ENCODE measurements around the gene AOX1.

DNA sequence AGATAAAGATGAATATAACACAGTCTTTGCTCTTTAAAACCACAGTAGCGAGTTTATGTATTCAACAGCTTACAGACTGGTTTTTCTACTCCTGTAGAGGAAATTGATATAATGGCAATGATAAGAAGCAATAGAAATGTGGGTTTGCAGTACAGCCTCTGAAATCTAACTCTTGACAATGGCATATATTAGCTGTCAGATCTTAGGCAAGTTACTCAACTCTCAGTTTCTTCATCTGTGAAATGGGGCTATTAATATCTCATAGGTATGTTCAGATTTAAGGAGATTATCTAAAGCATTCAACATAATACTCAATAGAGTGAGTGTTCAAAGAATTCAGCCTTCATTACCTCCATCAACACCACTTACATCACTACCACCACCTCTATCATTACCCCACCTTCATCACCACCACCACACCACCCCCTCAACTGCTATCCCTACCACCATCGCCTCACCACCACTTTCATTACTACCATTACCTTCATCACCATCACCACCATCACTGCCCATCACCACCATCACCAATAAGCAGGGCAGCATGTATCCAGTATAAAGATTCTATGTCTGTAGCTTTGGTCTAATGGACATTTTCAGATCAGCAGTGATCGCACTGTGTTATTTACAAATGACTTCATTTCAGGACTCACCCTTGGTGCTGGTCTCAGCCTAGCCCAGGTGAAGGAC is 22.7 kb downstream of the AOX1 start:
- TF ChIP-seq FOXP2 (optimal IDR thresholded peaks at IDR 0.05; ENCODE audit: borderline replicate concordance, extremely low read depth, extremely low read length, insufficient read depth) (no peak), REST (IDR thresholded peaks at IDR 0.05; ENCODE audit: insufficient read depth in 1 of 2, low read depth in 2 of 2, low read length in 2 of 2) (no peak)
